Measurements from ENCODE around the gene ADAMTS13. TPM values are rescaled to one million over a fixed set of nuclear protein-coding genes. Genes with fewer than 3 reads are reported as not detected.
A peak's percentile ranks its signal among the peaks of the same experiment; 100 is the strongest.

Gene ADAMTS13
- total RNA-seq, 4 donors from 2014 or later, result 2.6 to 12.7 (median 7.2) TPM

GRCh38 chr9:133457748-133458147, 35.6 kb downstream of the ADAMTS13 start:
- H3K27ac ChIP-seq, result no peak overlapping the region
- H3K36me3 ChIP-seq, result no peaks in the 10 kb centered on the region
- no peaks in the 10 kb centered on the region for H3K9me3 ChIP-seq
- no peaks in the 10 kb centered on the region for H3K27me3 ChIP-seq
- H3K4me3 ChIP-seq, result no peak overlapping the region
- peaks cover 2 to 25% (median 15%) of the 10 kb centered on the region in 4 donors for H3K4me1 ChIP-seq
- 91% methylated on average over 9 of the region's 11 CpGs; no CpG with 5 or more reads in 1 of the 2 donors for WGBS, 2 donors (ENCODE audit: low coverage in 1 of 2)
- no peak for TF ChIP-seq EP300 (IDR thresholded peaks at IDR 0.05; ENCODE audit: low read depth)
- in situ Hi-C loops (cut with MboI; ENCODE audit: low pct_ligation_motif_present in 1 of 4, low pct_unique_long_range_greater_than_20kb in 1 of 4, low sequenced_read_pairs in 3 of 4) (no loop called here), intact Hi-C loops (cut with DNase I; ENCODE audit: low total_unique reads) (no loop called here)
- no peak for DNase-seq

- 77% methylated on average over 16 of the region's 16 CpGs; no CpG with 5 or more reads in 1 of the 2 donors for WGBS, 2 donors (ENCODE audit: low coverage in 1 of 2)
- DNase-seq, result no peak
- Histone ChIP-seq H3K9me3 (no peaks in the 10 kb centered on the region), H3K4me1 (peaks cover 2 to 25% (median 15%) of the 10 kb centered on the region in 4 donors), H3K36me3 (no peaks in the 10 kb centered on the region), H3K4me3 (peak overlapping the region in 3 of 4 donors; percentile 70 to 81 (median 71)), H3K27me3 (no peaks in the 10 kb centered on the region), H3K27ac (peak overlapping the region; percentile 94 to 97 (median 95))
- in situ Hi-C loops (cut with MboI; ENCODE audit: low pct_ligation_motif_present in 1 of 4, low pct_unique_long_range_greater_than_20kb in 1 of 4, low sequenced_read_pairs in 3 of 4) (no loop called here), intact Hi-C loops (cut with DNase I; ENCODE audit: low total_unique reads) (no loop called here)
- TF ChIP-seq POLR2A (IDR thresholded peaks at IDR 0.05) (no peak), POLR2AphosphoS5 (IDR thresholded peaks at IDR 0.05) (no peak), CTCF (IDR thresholded peaks at IDR 0.05) (no peak), EP300 (IDR thresholded peaks at IDR 0.05; ENCODE audit: low read depth) (no peak)
Measured at GRCh38 chr9:133458643-133459312, 36.6 kb downstream of the ADAMTS13 start.

- peaks cover 2 to 25% (median 15%) of the 10 kb centered on the region in 4 donors for H3K4me1 ChIP-seq
- H3K27ac ChIP-seq, result peak within 1 kb of the TSS; percentile 94 to 97 (median 95)
- in situ Hi-C loops (cut with MboI; ENCODE audit: low pct_ligation_motif_present in 1 of 4, low pct_unique_long_range_greater_than_20kb in 1 of 4, low sequenced_read_pairs in 3 of 4), result no loop called here
- TF ChIP-seq EP300 (IDR thresholded peaks at IDR 0.05; ENCODE audit: low read depth), result no peak
- TF ChIP-seq CTCF (IDR thresholded peaks at IDR 0.05), result no peak
- peak; percentile 95 for TF ChIP-seq POLR2A (IDR thresholded peaks at IDR 0.05)
- TF ChIP-seq POLR2AphosphoS5 (IDR thresholded peaks at IDR 0.05), result peak; percentile 66 to 95 (median 92)
- intact Hi-C loops (cut with DNase I; ENCODE audit: low total_unique reads), result no loop called here
- 1% methylated on average over 40 of the region's 86 CpGs; no CpG with 5 or more reads in 1 of the 2 donors for WGBS, 2 donors (ENCODE audit: low coverage in 1 of 2)
- H3K27me3 ChIP-seq, result no peaks in the 10 kb centered on the region
- peak; percentile 99 for DNase-seq
- no peaks in the 10 kb centered on the region for H3K9me3 ChIP-seq
- peak within 1 kb of the TSS; percentile 70 to 83 (median 76) for H3K4me3 ChIP-seq
- H3K36me3 ChIP-seq, result no peaks in the 10 kb centered on the region
Measured at GRCh38 chr9:133459476-133460404, 37.6 kb downstream of the ADAMTS13 start, which contains the start of gene CACFD1. Gene CACFD1, plus strand, starts transcription at chr9:133459978. Its CDS starts 89 bp downstream, at chr9:133460067.

GRCh38 chr9:133460405-133461175, 38.4 kb downstream of the ADAMTS13 start:
- intact Hi-C loops (cut with DNase I; ENCODE audit: low total_unique reads), result no loop called here
- H3K27ac ChIP-seq, result peak overlapping the region; percentile 94 to 97 (median 95)
- WGBS, 2 donors (ENCODE audit: low coverage in 1 of 2), result 14% methylated on average over 26 of the region's 30 CpGs; no CpG with 5 or more reads in 1 of the 2 donors
- H3K4me1 ChIP-seq, result peaks cover 2 to 25% (median 15%) of the 10 kb centered on the region in 4 donors
- H3K9me3 ChIP-seq, result no peaks in the 10 kb centered on the region
- no peaks in the 10 kb centered on the region for H3K27me3 ChIP-seq
- TF ChIP-seq EP300 (IDR thresholded peaks at IDR 0.05; ENCODE audit: low read depth), result no peak
- no peak for TF ChIP-seq CTCF (IDR thresholded peaks at IDR 0.05)
- peak; percentile 42 for TF ChIP-seq POLR2A (IDR thresholded peaks at IDR 0.05)
- peak in 2 of 3 donors; percentile 29 to 51 for TF ChIP-seq POLR2AphosphoS5 (IDR thresholded peaks at IDR 0.05)
- H3K4me3 ChIP-seq, result peak overlapping the region; percentile 70 to 83 (median 76)
- peak; percentile 89 for DNase-seq
- in situ Hi-C loops (cut with MboI; ENCODE audit: low pct_ligation_motif_present in 1 of 4, low pct_unique_long_range_greater_than_20kb in 1 of 4, low sequenced_read_pairs in 3 of 4), result no loop called here
- no peaks in the 10 kb centered on the region for H3K36me3 ChIP-seq

All from transverse colon (tissue), 4 donors.